CD4-positive, alpha-beta T cell treated with Interleukin-17A for 1 hour (primary cell): Measurements from ENCODE around the gene FXYD1.
"Not testable (repeated sequence)": the region's sequence is repeated elsewhere in the genome, so short reads cannot be mapped to it uniquely, and the experiment has no call there.

ENCODE experiments used
- DNase-seq: peaks from one replicate; pipeline ENCODE4 v3.0.0-alpha.2; 2020

Gene FXYD1

GRCh38 chr19:35144259-35144599 lies 5.6 kb downstream of the FXYD1 start:
- no peak for DNase-seq

DNA sequence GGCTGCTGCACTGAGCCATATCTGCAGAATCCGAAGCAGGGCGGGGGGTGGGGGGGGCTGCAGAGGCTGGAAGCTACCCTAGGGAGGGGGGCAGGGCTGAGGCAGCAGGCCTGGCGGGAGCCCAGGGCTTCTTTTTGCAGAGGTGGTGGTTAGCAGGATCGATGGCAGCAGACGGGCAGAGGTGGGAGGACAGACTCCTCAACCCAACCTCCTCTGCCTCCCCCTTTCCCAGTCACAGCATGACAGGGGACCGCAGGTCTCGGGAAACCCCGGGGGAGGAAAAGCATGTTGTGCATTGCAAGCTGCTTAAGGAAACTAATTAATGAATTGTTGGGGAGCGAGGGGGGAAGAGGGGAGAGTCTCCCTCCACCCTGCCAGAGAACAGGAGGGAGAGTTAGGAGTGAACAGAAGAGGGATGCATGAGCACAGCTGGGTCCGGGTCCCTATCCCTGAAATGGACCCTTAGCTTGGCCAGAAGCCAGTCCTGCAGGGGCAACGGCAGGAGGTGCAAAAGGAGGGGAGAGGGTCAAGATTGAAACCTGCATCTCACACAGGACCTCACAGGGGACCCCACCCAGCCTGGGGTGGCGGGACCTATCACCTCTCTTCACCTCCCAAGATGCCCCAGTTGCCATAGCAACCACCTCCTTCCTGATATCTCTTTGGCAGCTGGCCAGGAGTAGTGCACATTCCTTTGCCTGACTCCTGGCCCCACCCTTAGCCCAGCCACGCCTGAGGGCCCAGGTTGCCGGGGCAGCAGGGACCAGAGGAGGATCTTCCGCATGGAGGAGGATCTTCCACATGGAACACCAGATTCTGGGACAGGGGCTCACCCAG lies 6.2 kb downstream of the FXYD1 start:
- peak; percentile 67 for DNase-seq

- DNase-seq, result no peak
Observed at GRCh38 chr19:35146746-35147459, 8.3 kb downstream of the FXYD1 start.

- DNase-seq, result no peak
Observed at GRCh38 chr19:35149463-35149862, 10.8 kb downstream of the FXYD1 start.

DNA sequence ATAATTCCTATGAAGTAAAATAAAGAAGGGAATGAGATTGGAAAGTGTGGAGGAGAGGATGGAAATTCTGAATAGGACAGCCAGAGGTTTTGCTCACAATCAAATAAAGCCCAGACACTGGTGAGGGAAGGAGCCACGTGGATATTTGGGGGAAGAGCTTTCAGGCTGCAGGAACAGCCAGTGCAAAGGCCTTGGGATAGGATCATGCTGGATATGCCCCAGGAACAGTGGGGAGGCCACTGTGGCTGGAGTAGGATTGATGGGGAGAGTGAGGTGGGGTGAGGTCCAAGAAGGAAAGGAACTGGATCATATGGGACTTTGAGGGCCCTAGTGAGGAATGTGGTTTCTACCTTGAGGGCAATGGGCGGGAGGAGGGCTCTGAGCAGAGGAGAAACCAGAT lies 11.8 kb downstream of the FXYD1 start:
- DNase-seq, result no peak

DNA sequence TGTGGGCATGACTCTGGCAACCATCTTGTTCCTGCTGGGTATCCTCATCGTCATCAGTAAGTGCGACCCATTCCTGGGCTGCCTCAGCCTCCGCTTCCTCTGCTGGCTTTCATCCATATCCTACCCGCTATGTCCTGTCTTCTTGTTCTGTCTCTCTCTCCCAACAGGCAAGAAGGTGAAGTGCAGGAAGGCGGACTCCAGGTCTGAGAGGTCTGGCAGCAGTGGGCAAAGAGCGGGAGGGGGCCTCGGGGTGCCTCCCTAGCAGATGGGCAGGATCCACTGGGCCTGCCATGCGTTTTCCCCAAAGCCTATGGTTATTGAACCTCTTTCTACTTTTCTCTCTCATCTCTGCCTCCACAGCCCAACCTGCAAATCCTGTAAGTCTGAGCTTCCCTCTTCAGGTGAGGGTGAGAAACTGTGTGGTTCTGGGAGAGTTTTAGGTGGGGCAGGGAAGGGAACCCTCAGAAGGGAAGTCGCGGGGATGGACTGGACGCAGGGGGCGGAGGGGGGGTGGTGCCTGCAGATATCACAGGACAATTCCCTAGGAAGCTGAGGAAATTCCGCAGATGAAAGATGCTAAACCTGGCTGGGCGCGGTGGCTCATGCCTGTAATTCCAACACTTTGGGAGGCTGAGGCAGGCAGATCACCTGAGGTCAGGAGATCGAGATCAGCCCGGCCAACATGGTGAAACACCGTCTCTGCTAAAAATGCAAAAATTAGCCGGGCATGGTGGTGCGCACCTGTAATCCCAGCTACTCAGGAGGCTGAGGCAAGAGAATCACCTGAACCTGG lies 12.8 kb downstream of the FXYD1 start:
- no peak for DNase-seq

GRCh38 chr19:35153129-35153522 lies 14.5 kb downstream of the FXYD1 start:
- not testable (repeated sequence) for DNase-seq

- DNase-seq, result peak; percentile 81
Observed at GRCh38 chr19:35153701-35154524, 15.3 kb downstream of the FXYD1 start.

GRCh38 chr19:35154525-35155406 lies 16.1 kb downstream of the FXYD1 start, which contains the start of gene FXYD5:
Gene FXYD5, plus strand, starts transcription at chr19:35154735. Its CDS starts 816 bp downstream, at chr19:35155551.
- peak; percentile 76 for DNase-seq

DNA sequence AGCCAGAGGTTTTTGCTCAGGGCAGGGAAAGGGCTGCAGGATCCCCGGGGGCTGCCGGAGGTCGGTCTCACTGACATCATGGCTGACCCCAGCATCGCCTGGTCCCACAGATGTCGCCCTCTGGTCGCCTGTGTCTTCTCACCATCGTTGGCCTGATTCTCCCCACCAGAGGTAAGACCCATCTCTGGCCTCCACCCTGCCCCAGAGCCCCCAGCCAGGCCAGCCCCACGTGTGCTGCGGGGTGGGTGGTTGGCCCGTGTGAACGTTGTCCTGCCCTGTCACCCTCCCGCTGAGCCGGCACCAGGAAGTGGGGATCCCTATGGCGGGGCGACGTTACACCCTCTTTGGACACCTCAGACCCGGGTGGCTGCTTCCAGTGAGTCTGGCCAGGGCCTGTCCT lies 16.8 kb downstream of the FXYD1 start:
- DNase-seq, result peak; percentile 25

DNA sequence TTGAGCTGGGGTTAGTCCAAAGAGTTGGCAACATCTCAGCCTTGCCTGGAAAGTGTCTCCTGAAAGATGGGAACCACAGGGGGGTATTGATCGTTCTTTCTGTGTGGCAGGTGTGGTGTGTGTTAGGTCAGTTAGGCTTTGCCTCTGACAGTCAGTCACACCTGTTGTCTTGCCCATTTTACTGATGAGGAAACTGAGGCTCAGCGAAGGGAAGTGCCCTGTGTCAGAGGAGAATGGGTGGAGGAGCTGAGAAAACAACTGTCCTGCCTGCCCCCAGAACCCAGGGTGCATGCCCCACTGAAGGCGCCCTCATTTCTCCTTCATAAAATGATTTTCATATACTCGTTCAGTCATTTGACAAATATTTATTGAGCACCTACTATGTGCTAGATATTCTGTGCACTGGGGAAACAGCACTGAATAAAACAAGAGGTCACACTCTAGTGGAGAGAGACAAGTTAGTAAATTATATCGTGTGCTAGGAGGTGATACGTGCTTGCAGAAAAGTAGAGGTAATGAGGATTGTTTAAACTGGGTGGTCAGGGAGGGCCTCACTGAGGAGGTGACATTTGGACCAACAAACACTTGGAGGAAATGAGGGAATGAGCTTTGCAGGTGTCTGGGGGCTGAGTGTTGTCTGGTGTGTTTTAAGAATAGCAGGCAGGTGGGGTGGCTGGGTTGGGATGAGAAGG lies 17.5 kb downstream of the FXYD1 start:
- DNase-seq, result no peak

- DNase-seq, result no peak
Observed at GRCh38 chr19:35156673-35157014, 18.0 kb downstream of the FXYD1 start.

DNA sequence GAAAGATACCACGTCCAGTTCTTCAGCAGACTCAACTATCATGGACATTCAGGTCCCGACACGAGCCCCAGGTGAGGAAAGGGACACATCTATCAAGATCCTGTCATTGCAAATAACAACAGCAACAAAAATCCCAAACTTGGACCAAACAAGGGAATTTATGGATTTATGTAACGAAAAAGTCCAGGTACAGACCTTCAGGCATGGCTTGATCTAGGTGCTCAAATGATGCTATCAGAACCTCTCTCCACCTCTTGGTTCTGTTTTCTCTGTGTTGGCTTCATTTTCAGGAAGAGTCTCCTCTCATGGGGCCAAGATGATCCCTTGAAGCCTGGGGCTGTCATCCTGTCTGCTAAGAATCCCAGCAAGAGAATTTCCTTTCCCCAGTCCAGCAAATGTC lies 18.8 kb downstream of the FXYD1 start:
- DNase-seq, result no peak

DNA sequence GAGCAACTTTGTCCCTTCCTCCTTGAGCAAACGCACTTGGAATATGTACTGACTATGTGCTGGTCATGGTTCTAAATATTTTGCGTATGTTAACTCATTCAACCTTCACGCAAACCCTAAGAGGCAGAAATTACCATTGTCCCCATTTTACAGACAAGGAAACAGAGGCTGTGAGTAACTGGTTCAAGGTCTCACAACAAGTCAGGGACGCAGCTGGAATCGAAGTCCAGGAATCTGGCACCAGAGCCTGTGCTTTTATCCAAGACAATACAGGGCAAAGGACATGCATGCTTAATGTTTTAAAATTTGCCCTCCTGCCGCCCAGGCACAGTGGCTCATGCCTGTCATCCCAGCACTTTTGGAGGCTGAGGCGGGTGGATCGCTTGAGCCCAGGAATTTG lies 21.0 kb downstream of the FXYD1 start:
- DNase-seq, result no peak

DNA sequence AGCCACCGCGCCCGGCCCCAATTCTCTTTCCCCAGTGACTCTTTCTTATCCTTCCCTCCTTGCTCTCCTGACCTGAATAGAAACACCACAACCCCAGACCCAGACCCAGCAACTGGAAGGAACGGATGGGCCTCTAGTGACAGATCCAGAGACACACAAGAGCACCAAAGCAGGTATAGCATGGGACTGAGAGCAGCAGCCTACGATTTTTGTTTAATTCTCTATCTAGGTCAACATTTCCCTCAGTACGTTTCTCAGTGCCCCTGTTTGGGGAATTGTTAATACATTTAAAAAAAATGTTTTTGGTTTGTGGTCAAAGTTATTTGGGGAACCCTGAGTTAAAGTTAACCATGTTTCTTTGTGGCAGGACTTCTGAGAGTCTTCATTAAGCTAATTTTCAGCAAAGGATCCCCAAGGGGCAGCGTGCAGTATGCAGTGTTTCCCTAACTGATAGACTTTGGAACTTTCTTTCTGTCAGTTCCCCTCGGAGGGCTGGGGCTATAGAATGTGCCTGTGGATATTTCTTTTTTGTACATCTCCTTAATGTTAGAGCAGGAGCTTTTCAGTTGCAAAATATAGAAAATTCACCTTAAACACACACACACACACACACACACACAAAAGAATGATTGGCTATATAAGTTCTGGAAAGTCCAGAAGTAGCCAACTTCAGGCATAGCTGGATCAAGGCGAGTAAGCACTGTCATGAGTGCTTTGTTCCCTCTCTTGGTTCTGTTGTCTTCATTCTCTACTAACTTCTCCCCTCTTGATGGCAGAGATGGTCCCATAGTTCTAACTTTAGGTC lies 22.2 kb downstream of the FXYD1 start:
- DNase-seq, result no peak

DNA sequence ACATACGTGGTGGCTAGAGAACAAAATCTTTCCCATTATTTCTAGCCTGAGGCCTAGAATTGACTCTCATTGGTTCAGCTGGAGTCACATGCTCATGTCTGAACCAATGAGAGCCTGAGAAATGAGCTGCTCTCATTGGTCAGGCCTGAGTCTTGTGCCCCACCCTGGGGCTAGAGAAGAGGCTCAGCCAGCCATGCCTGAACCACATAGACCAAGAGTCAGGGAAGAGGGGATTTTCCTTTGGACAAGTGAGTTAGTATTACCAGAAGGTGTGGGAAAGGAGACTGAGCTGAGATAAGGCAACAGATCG lies 22.8 kb downstream of the FXYD1 start:
- no peak for DNase-seq

DNA sequence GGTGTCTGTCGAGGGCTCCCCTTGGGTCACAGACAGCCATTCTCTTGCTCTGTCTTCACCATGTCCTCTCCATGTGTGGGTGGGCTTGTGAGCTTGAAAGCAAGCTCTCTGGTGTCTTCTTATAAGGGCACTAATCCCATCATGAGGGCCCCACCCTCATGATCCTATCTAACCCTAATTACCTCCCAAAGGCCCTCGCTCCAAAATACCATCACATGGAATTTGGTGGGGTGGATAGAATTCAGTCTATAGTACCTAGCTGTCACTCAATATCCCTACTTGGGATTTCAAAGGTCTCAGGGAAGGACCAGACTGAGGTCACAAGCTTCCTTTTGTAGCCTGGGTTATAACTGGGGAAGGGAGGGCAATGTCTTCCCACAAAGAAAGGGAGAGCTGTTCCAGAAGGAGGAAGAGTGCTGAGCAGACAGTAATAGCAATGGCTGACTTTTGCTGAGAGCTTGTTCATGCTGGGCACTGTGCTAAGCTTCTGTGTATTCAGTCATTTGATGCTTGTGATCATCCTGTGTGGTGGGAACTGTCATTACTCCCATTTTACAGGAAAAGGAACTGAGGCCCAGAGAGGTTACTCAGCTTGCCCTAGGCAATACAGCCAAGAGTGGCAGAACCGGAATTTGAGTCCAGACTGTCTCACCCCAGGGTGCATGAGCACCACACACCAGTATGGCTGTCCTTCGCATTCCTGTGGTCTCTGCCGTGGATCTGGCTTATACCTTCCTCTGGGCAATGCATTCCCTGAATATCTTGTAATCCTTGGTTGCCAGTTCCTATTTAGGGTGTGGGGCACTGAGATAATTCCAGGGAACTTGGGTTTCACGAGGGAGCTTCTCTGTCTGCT lies 24.1 kb downstream of the FXYD1 start:
- no peak for DNase-seq

DNA sequence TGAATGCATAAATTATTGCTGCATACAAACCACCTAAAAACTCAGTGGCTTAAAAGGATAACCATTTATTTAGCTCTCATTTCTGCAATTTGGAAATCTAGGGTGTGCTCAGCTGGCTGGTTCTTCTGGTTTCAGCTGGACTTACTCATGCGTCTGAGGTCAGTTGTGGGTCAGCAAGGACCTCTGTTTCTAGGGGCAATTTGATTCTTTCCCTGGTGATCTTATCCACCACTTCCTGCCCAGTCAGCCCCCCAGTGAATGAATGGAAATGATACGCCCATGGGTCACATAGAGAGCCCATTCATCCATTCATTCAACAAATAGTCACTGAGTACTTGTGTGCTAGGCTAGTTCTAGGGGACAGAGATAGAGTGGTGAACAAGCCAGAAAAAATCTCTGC lies 25.8 kb downstream of the FXYD1 start:
- DNase-seq, result no peak
